HFF-Myc (cell line): ENCODE results near the gene PRR11.

Experiments used
- DNase-seq: peaks from one replicate; pipeline ENCODE4 v3.0.0-alpha.2; 2011; ENCODE audit warnings: low read depth; ENCODE audit errors: extremely low read depth
- H3K4me3 ChIP-seq: replicated peaks from 2 replicates; pipeline ENCODE4 v1.5.1; 2011; ENCODE audit warnings: low read depth, mild to moderate bottlenecking, control low read depth, low read length
- TF ChIP-seq, protein P1 (sequence below): IDR thresholded peaks from 2 replicates; pipeline ENCODE4 v1.5.1; 2012; ENCODE audit warnings: mild to moderate bottlenecking, low read depth, low read length, control low read depth; ENCODE audit errors: missing control alignments

PRR11 gene

DNA sequence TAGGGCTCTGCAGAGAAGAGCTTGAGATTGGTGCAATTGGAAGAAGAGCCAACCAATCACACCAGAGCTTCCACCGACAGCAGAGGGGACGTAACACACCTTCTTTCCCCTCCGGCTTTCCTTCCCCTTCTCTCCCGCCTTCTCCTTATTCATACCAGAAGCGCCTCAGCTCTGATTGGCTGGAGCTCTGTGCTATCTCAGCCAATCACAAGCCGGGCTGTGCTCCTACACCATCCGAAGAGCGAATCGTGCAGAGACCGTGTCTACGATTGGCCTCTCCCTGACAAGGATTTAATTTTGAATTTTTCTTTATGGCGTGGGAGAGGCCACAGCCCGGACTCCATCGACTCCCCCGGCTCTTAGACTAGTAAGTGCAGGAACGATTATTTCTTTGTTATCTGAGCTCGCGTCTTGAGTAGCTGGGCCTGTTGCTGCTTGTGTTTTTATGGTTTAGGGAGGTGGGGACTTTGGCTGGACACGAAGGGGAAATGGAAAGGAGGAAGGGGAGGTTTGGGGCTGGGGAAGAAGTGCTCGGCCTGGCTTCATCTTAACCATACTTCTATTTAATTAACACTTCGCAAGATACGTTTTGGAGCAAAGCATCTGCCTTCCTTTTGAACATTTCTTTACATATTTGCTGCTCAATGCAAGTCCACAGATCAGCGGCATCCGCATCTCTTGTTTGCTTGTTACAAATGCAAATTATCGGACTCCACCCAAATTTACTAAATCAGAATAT lies at the start of gene PRR11:
Gene PRR11 (plus strand): TSS at position 308 of the 739 bp plus-strand sequence. CDS start 14,007 bp downstream, outside the sequence.
- H3K4me3 ChIP-seq = peak within 1 kb of the TSS; percentile 75
- DNase-seq = no peak
- TF ChIP-seq, protein P1, sequence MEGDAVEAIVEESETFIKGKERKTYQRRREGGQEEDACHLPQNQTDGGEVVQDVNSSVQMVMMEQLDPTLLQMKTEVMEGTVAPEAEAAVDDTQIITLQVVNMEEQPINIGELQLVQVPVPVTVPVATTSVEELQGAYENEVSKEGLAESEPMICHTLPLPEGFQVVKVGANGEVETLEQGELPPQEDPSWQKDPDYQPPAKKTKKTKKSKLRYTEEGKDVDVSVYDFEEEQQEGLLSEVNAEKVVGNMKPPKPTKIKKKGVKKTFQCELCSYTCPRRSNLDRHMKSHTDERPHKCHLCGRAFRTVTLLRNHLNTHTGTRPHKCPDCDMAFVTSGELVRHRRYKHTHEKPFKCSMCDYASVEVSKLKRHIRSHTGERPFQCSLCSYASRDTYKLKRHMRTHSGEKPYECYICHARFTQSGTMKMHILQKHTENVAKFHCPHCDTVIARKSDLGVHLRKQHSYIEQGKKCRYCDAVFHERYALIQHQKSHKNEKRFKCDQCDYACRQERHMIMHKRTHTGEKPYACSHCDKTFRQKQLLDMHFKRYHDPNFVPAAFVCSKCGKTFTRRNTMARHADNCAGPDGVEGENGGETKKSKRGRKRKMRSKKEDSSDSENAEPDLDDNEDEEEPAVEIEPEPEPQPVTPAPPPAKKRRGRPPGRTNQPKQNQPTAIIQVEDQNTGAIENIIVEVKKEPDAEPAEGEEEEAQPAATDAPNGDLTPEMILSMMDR = no peak

DNA sequence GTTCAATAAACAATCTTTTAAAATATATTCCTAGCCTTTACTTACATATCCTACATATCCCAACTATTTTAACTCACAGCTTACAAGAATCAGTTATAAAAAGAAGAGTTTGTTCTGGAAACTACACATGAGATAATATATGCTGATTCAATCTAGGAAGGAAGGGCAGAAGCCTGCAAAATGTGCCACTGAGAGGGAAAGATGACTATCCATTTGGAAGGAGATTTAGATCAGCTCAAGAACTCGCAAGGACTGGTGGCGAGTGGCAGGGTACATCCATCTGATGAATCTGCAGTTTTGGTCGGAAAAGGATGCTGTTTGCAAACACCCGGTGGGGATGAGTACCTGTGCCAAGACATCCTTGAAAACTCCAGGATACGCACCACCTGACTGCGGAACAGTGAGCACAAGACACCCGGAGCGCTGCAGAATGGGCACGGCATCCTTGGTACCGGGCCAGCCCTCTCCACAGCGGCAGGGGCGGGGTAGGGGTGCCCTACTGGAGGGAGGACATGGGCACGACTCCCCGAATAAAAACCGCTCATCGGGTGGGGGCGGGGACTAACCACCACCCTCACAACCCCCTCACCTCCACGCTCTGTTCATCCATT lies 49.6 kb upstream of the PRR11 start:
- DNase-seq = no peak
- peak overlapping the region; percentile 92 for H3K4me3 ChIP-seq
- TF ChIP-seq, protein P1 = no peak

DNA sequence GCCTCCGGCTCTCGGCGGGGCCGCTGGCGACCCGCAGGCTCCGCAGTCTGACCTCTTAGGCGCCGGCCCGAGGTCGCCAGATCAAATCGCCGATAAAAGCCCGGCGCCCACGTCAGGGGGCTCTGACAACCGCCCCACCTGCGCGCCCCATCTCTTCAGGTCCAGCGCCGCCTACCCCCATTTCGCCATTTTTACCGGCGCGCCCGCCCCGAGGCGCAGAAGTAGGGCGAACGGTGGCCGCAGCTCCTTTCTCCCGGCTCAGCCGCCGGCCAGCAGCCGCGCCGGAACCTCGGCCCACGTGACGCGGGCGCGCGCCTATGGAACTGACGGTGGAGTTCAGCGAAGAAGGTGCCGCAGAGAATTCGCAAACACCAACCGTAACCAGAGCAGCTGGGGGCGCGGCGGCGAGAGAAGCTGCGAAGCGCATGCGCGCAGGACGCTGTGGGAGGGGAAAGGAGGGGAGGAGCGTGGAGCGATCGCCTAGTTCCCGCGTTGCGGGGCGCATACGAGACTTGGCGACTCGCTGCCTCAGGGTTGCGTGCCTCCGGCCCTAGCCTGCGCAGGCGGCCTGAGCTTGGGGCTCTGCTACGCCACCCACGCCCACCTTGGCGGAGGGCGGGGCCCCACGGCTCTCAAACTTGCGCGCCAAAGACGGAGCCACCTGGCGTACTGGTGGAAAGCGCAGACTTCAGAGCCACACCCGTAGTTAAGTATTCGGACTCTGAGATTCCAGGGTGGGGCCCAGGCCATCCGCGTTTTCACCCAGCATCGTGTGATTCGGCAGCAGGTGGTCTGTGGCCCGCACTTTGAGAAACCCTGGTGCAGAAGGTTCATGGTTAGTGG lies 48.9 kb upstream of the PRR11 start, which contains the start of gene TRIM37:
Gene TRIM37 (minus strand): TSS at position 418 of the 843 bp plus-strand sequence. CDS start 419 bp downstream, outside the sequence.
- DNase-seq = peak; percentile 95
- TF ChIP-seq, protein P1 = peak; percentile 2
- H3K4me3 ChIP-seq = peak within 1 kb of the TSS; percentile 92

DNA sequence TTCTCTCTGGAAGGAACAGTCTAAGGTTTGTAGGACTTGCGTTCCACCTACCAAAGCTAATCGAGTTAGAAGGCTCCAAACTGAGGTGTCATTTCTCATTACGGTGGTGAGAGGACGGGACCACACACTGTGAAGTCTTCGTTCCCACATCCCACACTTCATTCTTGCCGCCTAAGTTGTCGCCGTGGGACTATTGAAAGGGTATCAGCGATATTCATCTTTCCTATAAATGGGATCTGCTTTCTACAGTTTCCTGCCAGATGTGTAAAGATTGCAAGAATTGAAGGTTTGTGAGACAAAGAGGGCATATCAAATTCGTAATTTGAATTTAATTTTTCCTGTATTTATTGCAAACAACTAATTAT lies 48.3 kb upstream of the PRR11 start:
- no peak for DNase-seq
- TF ChIP-seq, protein P1 = no peak
- H3K4me3 ChIP-seq = peak overlapping the region; percentile 92

DNA sequence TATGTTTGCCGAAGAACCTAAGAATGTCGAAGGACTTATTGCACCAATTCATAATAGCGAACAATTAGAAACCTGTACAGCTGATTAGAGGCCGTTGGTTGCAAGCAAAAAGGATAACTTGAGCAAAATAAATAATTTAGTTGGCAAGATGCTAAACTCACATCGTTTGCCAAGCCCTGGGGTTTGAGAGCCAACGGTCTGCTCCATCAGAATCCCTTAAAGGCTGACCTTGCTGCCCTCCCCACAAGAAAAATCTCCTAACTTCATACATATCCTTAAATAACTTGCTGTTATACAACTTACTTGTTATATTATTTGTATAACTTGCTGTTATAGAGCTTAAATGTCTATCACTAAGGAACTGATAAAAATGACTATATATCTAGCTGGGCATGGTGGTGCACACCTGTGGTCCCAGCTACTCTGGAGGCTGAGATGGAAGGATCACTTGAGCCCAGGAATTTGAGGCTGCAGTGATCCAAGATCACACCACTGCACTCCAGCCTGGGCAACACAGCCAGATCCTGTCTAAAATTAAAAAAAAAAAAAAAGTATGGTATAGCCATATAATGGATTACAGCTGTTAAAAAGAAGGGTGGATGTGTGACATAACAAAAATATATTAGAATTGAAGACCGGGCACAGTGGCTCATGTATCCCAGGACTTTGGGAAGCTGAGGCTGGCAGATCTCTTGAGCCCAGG lies 47.0 kb upstream of the PRR11 start:
- H3K4me3 ChIP-seq = no peak overlapping the region
- DNase-seq = no peak
- TF ChIP-seq, protein P1 = no peak

DNA sequence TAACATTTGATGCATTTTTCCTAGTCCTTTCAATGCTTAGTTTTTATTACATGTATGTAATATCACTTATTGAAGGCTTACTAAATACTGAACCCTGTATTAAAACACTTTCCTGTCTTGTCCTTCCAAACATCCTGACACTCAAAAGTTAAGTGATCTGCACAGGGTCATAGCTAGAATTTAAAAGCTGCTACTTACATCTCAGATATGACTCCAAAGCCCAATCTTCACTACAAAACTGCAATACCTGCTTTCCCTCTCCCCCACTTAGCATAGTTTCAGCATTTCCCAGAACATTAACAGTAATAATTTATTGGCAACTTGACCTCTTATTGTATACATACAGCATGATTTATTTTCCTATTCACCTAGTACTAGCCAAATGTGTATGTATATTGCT lies 44.6 kb upstream of the PRR11 start:
- TF ChIP-seq, protein P1 = no peak
- DNase-seq = no peak
- no peak overlapping the region for H3K4me3 ChIP-seq
